ENCODE data around the gene ACTN4.

DNA sequence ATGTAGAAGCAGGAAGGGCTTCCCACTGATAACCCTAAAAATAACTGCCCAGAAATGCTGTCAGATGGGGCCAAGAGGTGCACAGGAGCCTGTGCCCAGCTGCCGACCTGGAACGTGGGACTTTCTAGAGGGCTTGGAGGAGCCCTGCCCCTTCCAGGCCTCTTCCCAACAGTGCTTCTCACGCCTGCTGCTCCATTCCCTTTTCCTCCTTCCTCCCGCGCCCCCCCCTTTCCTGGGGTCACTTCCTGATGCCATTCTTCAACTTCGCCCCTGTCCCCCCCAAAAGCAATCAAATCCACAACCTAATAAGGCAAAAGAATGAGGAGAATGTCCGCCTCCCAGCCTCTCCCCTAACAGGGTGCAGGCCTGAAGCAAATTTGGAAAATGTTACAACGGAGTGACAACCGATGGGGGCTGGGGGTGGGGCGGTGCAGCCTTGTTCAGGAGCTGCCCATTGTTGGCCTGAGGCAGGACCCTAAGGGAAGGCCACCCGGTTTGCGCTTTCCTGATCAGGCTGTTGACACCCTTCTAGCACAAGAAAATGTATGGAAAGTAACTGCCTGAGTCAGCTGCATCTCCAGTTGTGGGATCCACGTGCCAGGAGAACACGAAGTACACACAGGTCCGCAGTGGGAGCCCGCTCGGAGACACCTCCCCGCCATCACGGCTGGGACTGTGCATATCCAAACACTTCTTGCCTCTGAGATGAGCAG, 18.7 kb downstream of the ACTN4 start:
- TF ChIP-seq, protein P1, sequence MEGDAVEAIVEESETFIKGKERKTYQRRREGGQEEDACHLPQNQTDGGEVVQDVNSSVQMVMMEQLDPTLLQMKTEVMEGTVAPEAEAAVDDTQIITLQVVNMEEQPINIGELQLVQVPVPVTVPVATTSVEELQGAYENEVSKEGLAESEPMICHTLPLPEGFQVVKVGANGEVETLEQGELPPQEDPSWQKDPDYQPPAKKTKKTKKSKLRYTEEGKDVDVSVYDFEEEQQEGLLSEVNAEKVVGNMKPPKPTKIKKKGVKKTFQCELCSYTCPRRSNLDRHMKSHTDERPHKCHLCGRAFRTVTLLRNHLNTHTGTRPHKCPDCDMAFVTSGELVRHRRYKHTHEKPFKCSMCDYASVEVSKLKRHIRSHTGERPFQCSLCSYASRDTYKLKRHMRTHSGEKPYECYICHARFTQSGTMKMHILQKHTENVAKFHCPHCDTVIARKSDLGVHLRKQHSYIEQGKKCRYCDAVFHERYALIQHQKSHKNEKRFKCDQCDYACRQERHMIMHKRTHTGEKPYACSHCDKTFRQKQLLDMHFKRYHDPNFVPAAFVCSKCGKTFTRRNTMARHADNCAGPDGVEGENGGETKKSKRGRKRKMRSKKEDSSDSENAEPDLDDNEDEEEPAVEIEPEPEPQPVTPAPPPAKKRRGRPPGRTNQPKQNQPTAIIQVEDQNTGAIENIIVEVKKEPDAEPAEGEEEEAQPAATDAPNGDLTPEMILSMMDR (conservative IDR thresholded peaks at IDR 0.05; ENCODE audit: low read depth in 2 of 2) = no peak
- TF ChIP-seq EZH2 (IDR thresholded peaks at IDR 0.05; ENCODE audit: low read depth, unreplicated experiment) = no peak

All from GM23338 (cell line).